ENCODE results near the gene NHSL1.

Gene NHSL1, protein sequence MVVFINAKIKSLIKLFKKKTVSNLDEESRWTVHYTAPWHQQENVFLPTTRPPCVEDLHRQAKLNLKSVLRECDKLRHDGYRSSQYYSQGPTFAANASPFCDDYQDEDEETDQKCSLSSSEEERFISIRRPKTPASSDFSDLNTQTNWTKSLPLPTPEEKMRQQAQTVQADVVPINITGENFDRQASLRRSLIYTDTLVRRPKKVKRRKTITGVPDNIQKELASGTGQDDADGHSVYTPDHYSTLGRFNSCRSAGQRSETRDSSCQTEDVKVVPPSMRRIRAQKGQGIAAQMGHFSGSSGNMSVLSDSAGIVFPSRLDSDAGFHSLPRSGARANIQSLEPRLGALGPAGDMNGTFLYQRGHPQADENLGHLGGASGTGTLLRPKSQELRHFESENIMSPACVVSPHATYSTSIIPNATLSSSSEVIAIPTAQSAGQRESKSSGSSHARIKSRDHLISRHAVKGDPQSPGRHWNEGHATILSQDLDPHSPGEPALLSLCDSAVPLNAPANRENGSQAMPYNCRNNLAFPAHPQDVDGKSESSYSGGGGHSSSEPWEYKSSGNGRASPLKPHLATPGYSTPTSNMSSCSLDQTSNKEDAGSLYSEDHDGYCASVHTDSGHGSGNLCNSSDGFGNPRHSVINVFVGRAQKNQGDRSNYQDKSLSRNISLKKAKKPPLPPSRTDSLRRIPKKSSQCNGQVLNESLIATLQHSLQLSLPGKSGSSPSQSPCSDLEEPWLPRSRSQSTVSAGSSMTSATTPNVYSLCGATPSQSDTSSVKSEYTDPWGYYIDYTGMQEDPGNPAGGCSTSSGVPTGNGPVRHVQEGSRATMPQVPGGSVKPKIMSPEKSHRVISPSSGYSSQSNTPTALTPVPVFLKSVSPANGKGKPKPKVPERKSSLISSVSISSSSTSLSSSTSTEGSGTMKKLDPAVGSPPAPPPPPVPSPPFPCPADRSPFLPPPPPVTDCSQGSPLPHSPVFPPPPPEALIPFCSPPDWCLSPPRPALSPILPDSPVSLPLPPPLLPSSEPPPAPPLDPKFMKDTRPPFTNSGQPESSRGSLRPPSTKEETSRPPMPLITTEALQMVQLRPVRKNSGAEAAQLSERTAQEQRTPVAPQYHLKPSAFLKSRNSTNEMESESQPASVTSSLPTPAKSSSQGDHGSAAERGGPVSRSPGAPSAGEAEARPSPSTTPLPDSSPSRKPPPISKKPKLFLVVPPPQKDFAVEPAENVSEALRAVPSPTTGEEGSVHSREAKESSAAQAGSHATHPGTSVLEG (N-terminal part only)

GRCh38 chr6:138499303-138500018, at the start of gene NHSL1:
Gene NHSL1 (minus strand): TSS chr6:138499494. CDS start chr6:138499290, 204 bp downstream.
- in situ Hi-C loops (cut with MboI; ENCODE audit: low sequenced_read_pairs): loop anchor here (25.0 kb wide), 1 partner anchor 387 kb away; the partner anchor contains the start of gene PERP

- in situ Hi-C loops (cut with MboI; ENCODE audit: low sequenced_read_pairs): no loop called here
Observed at GRCh38 chr6:138546733-138547185, 47.5 kb upstream of the NHSL1 start.

DNA sequence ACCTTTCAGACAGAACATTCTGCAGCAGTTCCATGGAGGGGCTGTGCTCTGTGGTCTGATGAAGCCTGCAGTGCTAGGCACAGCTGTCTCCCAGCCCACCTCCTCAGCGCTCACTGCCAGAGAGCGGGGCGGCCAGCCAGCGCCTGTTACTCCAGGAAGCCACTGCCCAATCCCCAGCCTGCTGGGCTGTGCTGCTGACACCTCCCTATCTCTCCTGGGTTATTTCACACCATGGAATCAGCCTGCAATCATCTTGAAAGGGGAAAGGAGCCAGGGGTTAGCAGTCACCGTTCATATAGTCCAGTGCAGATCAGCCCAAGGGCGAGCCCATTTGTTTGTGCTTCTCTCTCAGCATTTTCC, 46.3 kb upstream of the NHSL1 start:
- in situ Hi-C loops (cut with MboI; ENCODE audit: low sequenced_read_pairs): no loop called here

DNA sequence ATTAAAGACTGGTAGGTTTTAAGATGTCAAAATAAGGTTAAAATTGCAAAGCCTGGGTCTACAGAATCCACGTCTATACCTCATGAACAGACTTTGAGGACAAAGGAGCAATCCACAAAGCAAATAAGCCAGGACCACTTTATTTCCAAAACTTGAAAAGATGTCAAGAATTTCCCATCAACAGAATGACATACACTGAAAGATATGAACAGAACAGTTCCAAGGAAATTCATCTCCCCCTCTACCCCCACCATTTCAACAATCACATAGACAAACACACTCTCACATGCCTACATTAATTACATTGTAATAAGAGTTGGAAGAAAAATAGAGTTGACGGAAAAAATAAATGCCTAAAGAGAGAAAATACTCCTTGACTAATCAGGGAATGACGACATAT, 45.2 kb upstream of the NHSL1 start:
- in situ Hi-C loops (cut with MboI; ENCODE audit: low sequenced_read_pairs): no loop called here

- in situ Hi-C loops (cut with MboI; ENCODE audit: low sequenced_read_pairs): no loop called here
Observed at GRCh38 chr6:138543657-138544056, 44.4 kb upstream of the NHSL1 start.

GRCh38 chr6:138541823-138542481, 42.7 kb upstream of the NHSL1 start:
- in situ Hi-C loops (cut with MboI; ENCODE audit: low sequenced_read_pairs): no loop called here

- in situ Hi-C loops (cut with MboI; ENCODE audit: low sequenced_read_pairs): no loop called here
Observed at GRCh38 chr6:138540468-138540867, 41.2 kb upstream of the NHSL1 start.

DNA sequence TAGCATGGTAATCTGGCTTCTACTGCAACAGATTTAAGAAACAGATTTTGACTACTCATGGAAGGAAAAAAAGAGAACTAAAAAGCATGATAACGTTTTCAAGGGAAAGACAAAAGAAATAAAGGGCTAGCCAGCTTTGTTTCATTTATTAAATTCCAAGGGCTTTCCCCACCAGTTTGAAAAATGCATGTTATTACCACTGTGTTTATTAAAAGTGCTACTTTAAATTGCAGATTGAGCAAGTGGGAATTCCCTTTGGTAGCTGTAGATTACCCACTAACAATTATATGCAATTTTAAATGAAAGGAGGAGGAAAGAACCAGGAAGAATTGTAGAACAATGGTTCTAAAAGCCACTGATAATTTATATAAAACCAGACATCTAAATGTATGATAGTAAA, 40.6 kb upstream of the NHSL1 start:
- in situ Hi-C loops (cut with MboI; ENCODE audit: low sequenced_read_pairs): no loop called here

DNA sequence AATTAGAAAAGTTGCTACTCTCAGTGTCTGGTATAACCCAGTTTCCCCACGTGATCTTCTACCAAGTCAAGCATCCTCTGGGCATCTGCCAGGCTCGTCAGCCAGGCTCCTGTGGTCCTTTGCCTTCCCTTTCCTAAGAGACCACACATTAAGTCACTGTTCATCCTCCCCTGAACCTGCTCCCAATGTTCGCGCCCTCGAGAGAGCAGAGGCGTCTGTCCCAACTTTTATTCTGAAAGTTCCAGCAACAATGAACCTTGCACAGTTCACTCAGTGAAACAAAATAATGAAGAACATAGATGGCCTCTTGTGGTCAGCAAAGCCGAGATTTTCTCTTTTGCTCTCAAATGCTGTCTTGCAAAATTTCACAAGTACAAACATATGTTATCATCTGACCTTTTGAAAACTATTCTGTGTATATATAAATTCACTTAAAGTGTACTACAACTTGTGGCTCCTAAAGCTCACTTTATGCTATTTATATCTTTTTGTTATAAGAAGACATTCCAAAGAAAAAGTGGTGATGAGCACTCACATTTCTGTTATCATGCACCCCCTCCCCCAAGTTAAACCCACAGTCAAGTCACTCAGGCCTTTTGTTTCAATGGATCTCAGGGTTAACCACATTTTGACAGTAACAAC, 39.2 kb upstream of the NHSL1 start:
- in situ Hi-C loops (cut with MboI; ENCODE audit: low sequenced_read_pairs): no loop called here

GRCh38 chr6:138537106-138537505, 37.8 kb upstream of the NHSL1 start:
- in situ Hi-C loops (cut with MboI; ENCODE audit: low sequenced_read_pairs): no loop called here

DNA sequence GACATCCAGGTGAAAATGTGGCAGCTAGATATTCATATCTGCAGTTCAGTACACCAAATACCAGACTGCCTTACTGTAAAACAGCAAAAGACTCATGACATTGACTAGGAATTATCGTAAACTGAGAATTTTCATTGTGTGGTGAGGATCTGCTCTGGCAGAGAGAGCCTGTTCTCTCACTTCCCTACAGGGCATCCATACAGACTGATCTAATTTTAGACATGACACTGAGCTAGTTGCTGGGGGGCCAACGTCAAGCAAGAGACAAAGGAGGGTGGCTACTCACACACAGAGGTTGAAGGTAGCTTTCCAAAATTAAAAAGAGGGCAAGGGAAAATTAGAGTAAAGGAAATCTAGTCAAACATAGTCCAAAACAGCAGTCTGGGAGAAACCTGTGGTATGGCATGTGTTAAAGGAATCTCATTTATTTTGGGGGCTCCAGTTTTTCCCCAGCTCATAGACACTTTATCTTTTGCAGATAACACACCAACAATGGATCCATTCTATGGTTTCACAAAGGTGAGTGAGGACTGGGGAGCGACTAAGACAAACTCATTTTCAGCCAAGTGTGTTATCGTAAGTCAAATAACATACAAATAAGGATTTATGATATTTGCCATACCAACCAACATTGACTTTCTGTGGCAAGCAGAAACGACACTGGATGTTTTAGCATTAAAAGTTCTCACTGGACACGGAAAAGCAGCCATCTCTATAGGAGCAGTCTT, 36.6 kb upstream of the NHSL1 start:
- in situ Hi-C loops (cut with MboI; ENCODE audit: low sequenced_read_pairs): no loop called here

GRCh38 chr6:138533667-138534066, 34.4 kb upstream of the NHSL1 start:
- in situ Hi-C loops (cut with MboI; ENCODE audit: low sequenced_read_pairs): no loop called here

DNA sequence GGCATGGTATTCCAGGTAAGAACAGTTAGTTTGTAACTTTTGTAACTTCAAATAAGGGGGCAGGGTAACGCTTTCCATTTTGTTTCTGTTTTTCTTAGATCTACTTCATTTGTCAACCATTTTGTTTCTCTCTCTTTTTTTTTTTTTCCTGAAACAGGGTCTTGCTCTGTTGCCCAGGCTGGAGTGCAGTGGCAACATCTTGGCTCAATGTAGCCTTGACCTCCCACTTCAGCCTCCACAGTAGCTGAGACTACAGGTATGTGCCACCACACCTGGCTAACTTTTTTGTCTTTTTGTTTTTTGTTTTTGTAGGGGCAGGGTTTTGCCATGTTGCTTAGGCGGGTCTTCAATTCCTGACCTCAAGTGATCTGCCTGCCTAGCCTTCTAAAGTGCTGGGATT, 32.1 kb upstream of the NHSL1 start:
- in situ Hi-C loops (cut with MboI; ENCODE audit: low sequenced_read_pairs): no loop called here

- in situ Hi-C loops (cut with MboI; ENCODE audit: low sequenced_read_pairs): no loop called here
Observed at GRCh38 chr6:138529478-138529877, 30.2 kb upstream of the NHSL1 start.

GRCh38 chr6:138528956-138529355, 29.7 kb upstream of the NHSL1 start:
- in situ Hi-C loops (cut with MboI; ENCODE audit: low sequenced_read_pairs): no loop called here

- in situ Hi-C loops (cut with MboI; ENCODE audit: low sequenced_read_pairs): no loop called here
Observed at GRCh38 chr6:138528137-138528536, 28.8 kb upstream of the NHSL1 start.

- in situ Hi-C loops (cut with MboI; ENCODE audit: low sequenced_read_pairs): no loop called here
Observed at GRCh38 chr6:138527411-138528088, 28.3 kb upstream of the NHSL1 start.

- in situ Hi-C loops (cut with MboI; ENCODE audit: low sequenced_read_pairs): no loop called here
Observed at GRCh38 chr6:138526822-138527235, 27.5 kb upstream of the NHSL1 start.
